HCT116 (cell line): ENCODE measurements around the gene LRRC7. TPM values are rescaled to one million over a fixed set of nuclear protein-coding genes. Genes with fewer than 3 reads are reported as not detected.

Source experiments
- ATAC-seq: fragments of 200-7000 bp; cut with Tn5 transposase; 2 replicates; pipeline ENCODE4 v1.9.1; 2020; ENCODE audit warnings: mild to moderate bottlenecking, moderate library complexity
- BruUV-seq: library from RNA; stranded (reverse); fragments of 400-500 nt; replicated peaks from 2 replicates; lab custom pipeline; 2021; lab: Mats Ljungman, UMichigan
- CTCF ChIA-PET: fragments of 300-600 bp; sonication (Branson Sonifier 250); formaldehyde crosslinking; loops from one replicate; lab custom pipeline; 2021; ENCODE audit warnings: antibody characterized with exemption; lab: Charles Lee
- POLR2A ChIA-PET: fragments of 300-600, 350-600 bp; sonication (Branson Sonifier 250); formaldehyde crosslinking; loops from one replicate; lab custom pipeline; 2021; ENCODE audit warnings: antibody characterized with exemption; lab: Charles Lee
- RAD21 ChIA-PET, 2 experiments: fragments of 300-600 bp; sonication (Branson Sonifier 250); formaldehyde crosslinking; loops; one replicate each; lab custom pipeline; 2023; ENCODE audit warnings: low total read pairs in 2 of 2; ENCODE audit not compliant: uncharacterized antibody in 2 of 2, unreplicated experiment in 2 of 2, low non-redundant PET in 1 of 2; lab: Charles Lee
- DNase-seq: peaks from one replicate; pipeline ENCODE4 v3.0.0-alpha.2; 2010; ENCODE audit warnings: low read depth, low spot score
- H2AFZ ChIP-seq: fragments of 200-600 bp; shearing (Covaris generic), sonication (generic); 2 replicates; pipeline ENCODE4 v1.6.1; 2017; ENCODE audit warnings: low read depth, mixed run types, mixed read lengths, antibody characterized with exemption, low read length; ENCODE audit not compliant: poor library complexity, severe bottlenecking
- H3K27ac ChIP-seq: 2 replicates; pipeline ENCODE4 v1.5.1; 2012; ENCODE audit warnings: low read depth, low read length
- H3K27me3 ChIP-seq: fragments of 200-600 bp; sonication (generic); 2 replicates; pipeline ENCODE4 v1.6.1; 2016; ENCODE audit warnings: mixed run types, low read length, mixed read lengths; ENCODE audit not compliant: insufficient read depth
- H3K36me3 ChIP-seq, 2 experiments: fragments of 200-500 bp in 1 of 2; fragments of 200-600 bp in 1 of 2; sonication (Bioruptor generic) in 1 of 2; sonication (generic) in 1 of 2; 2 replicates each; pipeline versions ENCODE4 v1.5.1 to v1.6.1; 2014 to 2016; ENCODE audit warnings: low read length in 2 of 2, inconsistent platforms in 1 of 2, mixed read lengths in 1 of 2, mixed run types in 1 of 2; ENCODE audit not compliant: insufficient read depth in 2 of 2, control insufficient read depth in 1 of 2
- H3K4me1 ChIP-seq, 2 experiments: fragments of 200-600 bp in 1 of 2; sonication (generic) in 1 of 2; 2 replicates each; pipeline versions ENCODE4 v1.5.1 to v1.6.1; 2012 to 2017; ENCODE audit warnings: low read length in 2 of 2, inconsistent platforms in 1 of 2, mild to moderate bottlenecking in 1 of 2, mixed read lengths in 1 of 2, mixed run types in 1 of 2, moderate library complexity in 1 of 2; ENCODE audit not compliant: insufficient read depth in 2 of 2, control insufficient read depth in 1 of 2
- H3K4me2 ChIP-seq: fragments of 200-600 bp; sonication (generic); 2 replicates; pipeline ENCODE4 v1.6.1; 2017; ENCODE audit warnings: mixed run types, low read length, mixed read lengths
- H3K4me3 ChIP-seq, 2 experiments: fragments of 200-600 bp in 1 of 2; sonication (generic) in 1 of 2; replicated peaks in 1 of 2; 2 replicates each; pipeline ENCODE4 v1.5.1; 2011 to 2016; ENCODE audit warnings: low read length in 2 of 2, control low read depth in 1 of 2, low read depth in 1 of 2, mild to moderate bottlenecking in 1 of 2, mixed read lengths in 1 of 2, mixed run types in 1 of 2
- H3K79me2 ChIP-seq: fragments of 200-600 bp; sonication (generic); 2 replicates; pipeline ENCODE4 v1.6.1; 2017; ENCODE audit warnings: mild to moderate bottlenecking, mixed run types, low read length, moderate library complexity, mixed read lengths; ENCODE audit not compliant: insufficient read depth
- H3K9ac ChIP-seq: fragments of 200-600 bp; sonication (generic); 2 replicates; pipeline ENCODE4 v1.6.1; 2016; ENCODE audit warnings: low read length, mixed read lengths
- H3K9me2 ChIP-seq: fragments of 200-600 bp; sonication (generic), shearing (Covaris generic); 2 replicates; pipeline ENCODE4 v1.6.1; 2017; ENCODE audit warnings: mixed run types, mild to moderate bottlenecking, moderate library complexity; ENCODE audit not compliant: insufficient read depth
- H3K9me3 ChIP-seq, 2 experiments: fragments of 200-500 bp in 1 of 2; fragments of 200-600 bp in 1 of 2; sonication (Bioruptor generic) in 1 of 2; sonication (generic) in 1 of 2; 2 replicates each; pipeline ENCODE4 v1.6.1; 2014 to 2017; ENCODE audit warnings: low read length in 2 of 2, mixed read lengths in 2 of 2, inconsistent platforms in 1 of 2, low read depth in 1 of 2, mild to moderate bottlenecking in 1 of 2, mixed run types in 1 of 2, moderate library complexity in 1 of 2; ENCODE audit not compliant: control insufficient read depth in 1 of 2, insufficient read depth in 1 of 2
- H4K20me1 ChIP-seq: fragments of 200-600 bp; sonication (generic), shearing (Covaris generic); 2 replicates; pipeline ENCODE4 v1.6.1; 2017; ENCODE audit warnings: mixed run types, mild to moderate bottlenecking, moderate library complexity; ENCODE audit not compliant: insufficient read depth
- CBX3 ChIP-seq: IDR thresholded peaks from 2 replicates; pipeline ENCODE4 v1.6.1; 2012; ENCODE audit warnings: low read depth
- CEBPB ChIP-seq: IDR thresholded peaks from 2 replicates; pipeline ENCODE4 v1.6.1; 2012; ENCODE audit warnings: low read depth
- CTCF ChIP-seq, 3 experiments: fragments of 200-600 bp in 1 of 3; sonication (generic) in 1 of 3; IDR thresholded peaks in 2 of 3; conservative IDR thresholded peaks in 1 of 3; 2 replicates each; pipeline ENCODE4 v1.5.1; 2012 to 2017; ENCODE audit warnings: low read depth in 2 of 3, low read length in 2 of 3, antibody characterized with exemption in 1 of 3, borderline replicate concordance in 1 of 3, control low read depth in 1 of 3, mild to moderate bottlenecking in 1 of 3, mixed read lengths in 1 of 3, mixed run types in 1 of 3, moderate library complexity in 1 of 3; ENCODE audit not compliant: insufficient read depth in 1 of 3
- ELF1 ChIP-seq: IDR thresholded peaks from 2 replicates; pipeline ENCODE4 v1.6.1; 2012; ENCODE audit warnings: low read depth, borderline replicate concordance
- EZH2 ChIP-seq: fragments of 200-600 bp; sonication (generic); IDR thresholded peaks from 2 replicates; pipeline ENCODE4 v1.6.1; 2017; ENCODE audit warnings: antibody characterized with exemption, mixed run types
- FOSL1 ChIP-seq: IDR thresholded peaks from 2 replicates; pipeline ENCODE4 v1.6.1; 2012; ENCODE audit warnings: low read depth
- JUND ChIP-seq: IDR thresholded peaks from 2 replicates; pipeline ENCODE4 v1.6.1; 2012
- MAX ChIP-seq: IDR thresholded peaks from 2 replicates; pipeline ENCODE4 v1.6.1; 2012
- POLR2A ChIP-seq: IDR thresholded peaks from 2 replicates; pipeline ENCODE4 v1.7.0; 2011; ENCODE audit warnings: borderline replicate concordance; ENCODE audit not compliant: insufficient read depth, insufficient read length; ENCODE audit errors: extremely low read depth
- RAD21 ChIP-seq: IDR thresholded peaks from 2 replicates; pipeline ENCODE4 v1.6.1; 2012; ENCODE audit warnings: low read depth, mild to moderate bottlenecking
- SIN3A ChIP-seq: IDR thresholded peaks from 2 replicates; pipeline ENCODE4 v1.6.1; 2012; ENCODE audit warnings: low read depth
- SRF ChIP-seq: IDR thresholded peaks from 2 replicates; pipeline ENCODE4 v1.6.1; 2012; ENCODE audit warnings: low read depth
- TCF7L2 ChIP-seq: IDR thresholded peaks from 2 replicates; pipeline ENCODE4 v1.7.0; 2011; ENCODE audit warnings: borderline replicate concordance, inconsistent platforms; ENCODE audit not compliant: insufficient read depth, insufficient read length; ENCODE audit errors: extremely low read depth
- ZBTB33 ChIP-seq: IDR thresholded peaks from 2 replicates; pipeline ENCODE4 v1.6.1; 2011; ENCODE audit warnings: mild to moderate bottlenecking, low read length, moderate library complexity; ENCODE audit not compliant: insufficient replicate concordance; ENCODE audit errors: extremely low read depth
- ZNF274 ChIP-seq: fragments of 200-500 bp; sonication (Bioruptor generic); IDR thresholded peaks from 2 replicates; pipeline ENCODE4 v1.6.1; 2014; ENCODE audit warnings: mild to moderate bottlenecking, low read depth, low read length, inconsistent platforms
- intact Hi-C: fragments of 100-400 bp; cut with micrococcal nuclease; formaldehyde crosslinking; loops from 2 replicates; pipeline ENCODE4 v1.10.0; 2022
- total RNA-seq: library from RNA; stranded (reverse); gene quantifications from one replicate; pipeline ENCODE4 v1.2.1, GENCODE V29; 2021; ENCODE audit not compliant: unreplicated experiment
- TF ChIP-seq, protein P1 (sequence below): IDR thresholded peaks from 2 replicates; pipeline ENCODE4 v1.6.1; 2012

Gene LRRC7
- total RNA-seq, 1 experiment from 2014 or later = not detected

- no peak for TF ChIP-seq CEBPB
- no peak for TF ChIP-seq FOSL1
- no peak for TF ChIP-seq TCF7L2
Measured at GRCh38 chr1:69852151-69852550, 284.4 kb downstream of the LRRC7 start (continued).

- Histone ChIP-seq H3K27ac (no peak overlapping the region), H4K20me1 (no peaks in the 10 kb centered on the region; the same call in 1 of the 2 replicates), H3K9me2 (no peaks in the 10 kb centered on the region), H3K4me2 (no peak overlapping the region), H3K4me3 (no peak overlapping the region), H3K9ac (no peak overlapping the region), H3K4me1 (no peaks in the 10 kb centered on the region), H3K79me2 (no peaks in the 10 kb centered on the region), H3K36me3 (no peaks in the 10 kb centered on the region), H3K27me3 (peaks cover 13% of the 10 kb centered on the region), H3K9me3 (no peaks in the 10 kb centered on the region), H2AFZ (no peak overlapping the region)
- CTCF ChIA-PET = no interaction called here
- RAD21 ChIA-PET = no interaction called here
- ATAC-seq = no peak
- intact Hi-C loops = no loop called here
- POLR2A ChIA-PET = no interaction called here
- no peak for DNase-seq
- no TSS peak for BruUV-seq
- TF ChIP-seq SRF = no peak
- no peak for TF ChIP-seq SIN3A
- TF ChIP-seq ELF1 = no peak
- no peak for TF ChIP-seq EZH2
- TF ChIP-seq JUND = no peak
- no peak for TF ChIP-seq ZNF274
Measured at GRCh38 chr1:69852706-69853105, 285.0 kb downstream of the LRRC7 start.

DNA sequence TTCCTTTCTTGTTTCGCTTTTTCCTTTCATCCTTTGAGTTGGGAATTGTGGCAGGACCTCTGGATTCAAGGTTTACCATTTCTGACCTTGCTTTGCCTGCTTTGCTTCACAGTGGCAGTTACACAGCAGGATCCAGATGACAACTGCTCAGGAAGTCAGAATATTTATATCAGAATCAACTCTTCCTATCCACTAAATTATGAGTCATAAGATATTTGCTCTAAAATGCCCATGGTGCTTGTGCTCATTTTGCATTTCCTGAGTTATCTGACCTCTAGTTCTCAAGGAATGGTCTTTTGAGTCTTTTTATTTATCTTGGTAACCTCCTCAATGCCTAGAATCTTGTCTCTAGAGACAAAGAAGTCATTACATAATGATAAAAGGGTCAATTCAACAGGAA lies 290.8 kb downstream of the LRRC7 start:
- no peak overlapping the region for H3K27ac ChIP-seq
- peaks cover 6% of the 10 kb centered on the region for H3K27me3 ChIP-seq
- no TSS peak for BruUV-seq
- intact Hi-C loops = no loop called here
- ChIA-PET POLR2A (no interaction called here), CTCF (no interaction called here), RAD21 (no interaction called here)
- H2AFZ ChIP-seq = no peak overlapping the region
- no peaks in the 10 kb centered on the region for H3K9me2 ChIP-seq
- no peaks in the 10 kb centered on the region for H3K36me3 ChIP-seq
- H3K9me3 ChIP-seq = no peaks in the 10 kb centered on the region
- H3K79me2 ChIP-seq = no peaks in the 10 kb centered on the region
- no peak overlapping the region for H3K4me2 ChIP-seq
- no peak for DNase-seq
- no peaks in the 10 kb centered on the region for H4K20me1 ChIP-seq
- no peaks in the 10 kb centered on the region for H3K4me1 ChIP-seq
- no peak overlapping the region for H3K4me3 ChIP-seq
- no peak for ATAC-seq
- no peak overlapping the region for H3K9ac ChIP-seq
- TF ChIP-seq SRF (no peak), MAX (no peak), CTCF (IDR thresholded peaks at IDR 0.05 in 2 of 3, conservative IDR thresholded peaks at IDR 0.05 in 1 of 3; ENCODE audit: borderline replicate concordance in 1 of 3, insufficient read depth in 1 of 3, low read depth in 2 of 3, low read length in 2 of 3) (no peak), CBX3 (no peak), ELF1 (no peak), CEBPB (no peak), RAD21 (no peak), EZH2 (no peak), ZBTB33 (no peak), FOSL1 (no peak), TCF7L2 (no peak), POLR2A (no peak)
- TF ChIP-seq, protein P1, sequence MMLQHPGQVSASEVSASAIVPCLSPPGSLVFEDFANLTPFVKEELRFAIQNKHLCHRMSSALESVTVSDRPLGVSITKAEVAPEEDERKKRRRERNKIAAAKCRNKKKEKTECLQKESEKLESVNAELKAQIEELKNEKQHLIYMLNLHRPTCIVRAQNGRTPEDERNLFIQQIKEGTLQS = no peak
